NOMO-1 (cell line): ENCODE data around the gene PRSS36.
"Not testable (repeated sequence)": the region's sequence is repeated elsewhere in the genome, so short reads cannot be mapped to it uniquely, and the experiment has no call there.

Source experiments
- DNase-seq, 2 experiments: peaks; one replicate each; lab custom pipeline; 2025; ENCODE audit not compliant: unreplicated experiment in 2 of 2; lab: John Stamatoyannopoulos, UW

The PRSS36 gene

DNA sequence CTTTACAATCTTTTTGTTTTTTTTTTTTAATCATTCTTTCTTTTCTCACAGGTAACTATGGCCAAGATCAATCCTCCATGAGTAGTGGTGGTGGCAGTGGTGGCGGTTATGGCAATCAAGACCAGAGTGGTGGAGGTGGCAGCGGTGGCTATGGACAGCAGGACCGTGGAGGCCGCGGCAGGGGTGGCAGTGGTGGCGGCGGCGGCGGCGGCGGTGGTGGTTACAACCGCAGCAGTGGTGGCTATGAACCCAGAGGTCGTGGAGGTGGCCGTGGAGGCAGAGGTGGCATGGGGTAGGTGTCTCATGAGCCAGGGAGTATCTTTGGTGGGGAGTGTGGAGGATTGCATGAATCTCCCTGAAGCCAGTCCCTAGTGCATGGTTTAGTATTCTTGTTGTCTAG, 35.0 kb upstream of the PRSS36 start:
- no peak for DNase-seq

DNA sequence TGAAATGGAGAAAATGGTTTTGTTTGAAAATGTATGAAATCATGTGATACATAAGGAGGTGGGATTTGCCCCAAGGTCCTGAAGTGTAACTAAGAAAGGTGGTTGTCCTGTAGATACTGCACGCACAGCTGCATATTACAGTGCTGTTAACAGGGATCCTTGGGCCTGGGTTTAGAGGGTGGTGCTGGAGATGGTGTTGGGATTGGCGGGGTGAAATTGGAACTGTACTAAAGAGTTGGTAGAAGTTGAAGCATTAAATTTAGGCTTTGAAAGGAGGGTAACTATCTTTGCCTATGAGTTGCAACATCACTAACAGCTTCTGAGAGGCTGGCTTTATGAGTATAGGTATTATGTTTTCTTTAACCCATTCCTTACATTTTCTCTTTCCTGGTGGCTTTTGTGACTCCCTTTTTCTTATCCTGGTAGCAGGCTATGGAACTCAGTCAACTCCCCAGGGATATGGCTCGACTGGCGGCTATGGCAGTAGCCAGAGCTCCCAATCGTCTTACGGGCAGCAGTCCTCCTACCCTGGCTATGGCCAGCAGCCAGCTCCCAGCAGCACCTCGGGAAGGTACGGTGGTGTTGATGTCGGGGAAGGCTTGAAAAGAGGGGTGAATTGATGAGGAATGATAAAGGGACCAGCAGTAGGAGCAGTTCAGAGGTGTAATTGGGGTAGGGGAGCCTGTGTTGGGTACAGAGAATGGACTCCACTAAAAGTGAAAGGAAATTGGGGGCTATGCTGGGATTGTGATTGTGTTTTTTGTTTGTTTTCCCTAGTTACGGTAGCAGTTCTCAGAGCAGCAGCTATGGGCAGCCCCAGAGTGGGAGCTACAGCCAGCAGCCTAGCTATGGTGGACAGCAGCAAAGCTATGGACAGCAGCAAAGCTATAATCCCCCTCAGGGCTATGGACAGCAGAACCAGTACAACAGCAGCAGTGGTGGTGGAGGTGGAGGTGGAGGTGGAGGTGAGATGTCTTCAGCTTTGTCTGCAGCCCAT, 33.9 kb upstream of the PRSS36 start:
- DNase-seq, result no peak

DNA sequence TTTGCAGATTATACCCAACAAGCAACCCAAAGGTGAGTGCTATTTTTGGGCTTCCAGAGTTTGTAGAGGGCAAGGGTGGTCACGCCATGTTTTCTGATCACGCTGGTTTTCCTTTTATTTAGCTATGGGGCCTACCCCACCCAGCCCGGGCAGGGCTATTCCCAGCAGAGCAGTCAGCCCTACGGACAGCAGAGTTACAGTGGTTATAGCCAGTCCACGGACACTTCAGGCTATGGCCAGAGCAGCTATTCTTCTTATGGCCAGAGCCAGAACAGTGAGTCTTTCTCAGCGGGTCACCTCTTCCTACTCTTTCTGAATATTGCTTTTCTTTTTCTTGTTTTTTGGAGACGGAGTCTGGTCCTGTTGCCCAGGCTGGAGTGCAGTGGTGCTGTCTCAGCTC, 32.5 kb upstream of the PRSS36 start:
- no peak for DNase-seq

DNA sequence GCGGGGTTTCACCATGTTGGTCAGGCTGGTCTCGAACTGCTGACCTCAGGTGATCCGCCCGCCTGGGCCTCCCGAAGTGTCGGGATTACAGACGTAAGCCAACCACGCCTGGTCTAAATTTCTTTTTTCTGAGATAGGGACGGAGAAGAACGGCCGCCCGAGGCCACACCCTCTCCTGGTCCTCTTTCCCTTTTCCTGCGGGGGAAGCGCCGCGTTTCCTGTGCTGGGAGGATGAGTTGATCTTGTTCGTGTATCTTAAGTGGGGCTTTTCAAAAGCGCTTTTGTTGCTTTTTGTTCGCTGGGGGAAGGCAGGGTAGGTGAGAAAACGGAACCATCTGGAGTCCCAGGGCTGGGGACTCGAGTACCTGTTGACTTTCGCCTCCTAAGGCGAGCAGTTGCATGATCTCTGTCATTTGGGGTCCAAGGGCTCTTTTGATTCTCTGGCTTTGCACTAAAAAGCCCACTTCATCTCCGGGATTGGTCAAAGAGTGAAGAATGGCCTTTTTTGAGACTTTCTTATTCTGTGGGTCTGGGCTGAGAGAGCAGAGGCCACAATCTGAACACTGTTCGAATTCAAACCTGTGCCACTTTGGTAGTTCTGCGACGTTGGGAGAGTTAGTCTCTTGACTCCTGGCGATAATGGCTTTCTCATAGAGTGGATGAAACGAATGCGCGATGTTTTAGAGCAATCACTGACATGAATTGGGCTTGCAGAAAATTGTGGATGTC, 31.4 kb upstream of the PRSS36 start:
- peak in 1 of 2 experiments; percentile 28 for DNase-seq

DNA sequence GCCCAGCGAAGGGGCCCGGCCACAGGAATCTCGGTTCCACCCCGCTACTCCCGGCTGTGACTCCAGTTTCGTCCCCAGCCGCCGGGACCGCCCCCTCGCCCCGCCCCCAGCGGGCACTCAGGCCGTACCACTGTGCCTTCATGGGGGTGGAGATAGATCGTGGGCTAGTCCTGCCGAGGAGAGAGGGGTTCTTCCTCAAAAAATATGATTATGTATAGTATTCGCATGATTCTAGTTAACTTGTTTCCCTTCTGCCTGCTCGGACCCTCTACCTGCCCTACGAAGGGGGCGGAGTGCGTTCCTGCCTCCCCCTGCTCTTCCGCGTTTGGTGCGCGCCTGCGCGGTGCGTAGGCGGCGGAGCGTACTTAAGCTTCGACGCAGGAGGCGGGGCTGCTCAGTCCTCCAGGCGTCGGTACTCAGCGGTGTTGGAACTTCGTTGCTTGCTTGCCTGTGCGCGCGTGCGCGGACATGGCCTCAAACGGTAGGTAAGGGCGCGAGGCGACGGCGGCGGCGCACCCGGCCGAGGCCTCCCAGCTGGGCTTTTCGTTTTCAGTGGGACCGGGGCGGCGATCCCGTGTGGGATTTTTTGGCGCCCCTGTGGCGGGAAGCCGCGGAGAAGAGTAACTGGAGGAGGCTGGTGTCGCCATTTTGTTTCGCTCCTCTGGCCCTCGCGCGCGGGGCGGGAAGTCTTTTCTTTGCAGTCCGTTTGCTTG, 30.0 kb upstream of the PRSS36 start, which contains the start of gene FUS:
Gene FUS, plus strand, starts transcription at position 393 of the 713 bp plus-strand sequence. Its CDS starts 76 bp downstream, at position 469.
- DNase-seq, result peak; percentile 71 to 82

DNA sequence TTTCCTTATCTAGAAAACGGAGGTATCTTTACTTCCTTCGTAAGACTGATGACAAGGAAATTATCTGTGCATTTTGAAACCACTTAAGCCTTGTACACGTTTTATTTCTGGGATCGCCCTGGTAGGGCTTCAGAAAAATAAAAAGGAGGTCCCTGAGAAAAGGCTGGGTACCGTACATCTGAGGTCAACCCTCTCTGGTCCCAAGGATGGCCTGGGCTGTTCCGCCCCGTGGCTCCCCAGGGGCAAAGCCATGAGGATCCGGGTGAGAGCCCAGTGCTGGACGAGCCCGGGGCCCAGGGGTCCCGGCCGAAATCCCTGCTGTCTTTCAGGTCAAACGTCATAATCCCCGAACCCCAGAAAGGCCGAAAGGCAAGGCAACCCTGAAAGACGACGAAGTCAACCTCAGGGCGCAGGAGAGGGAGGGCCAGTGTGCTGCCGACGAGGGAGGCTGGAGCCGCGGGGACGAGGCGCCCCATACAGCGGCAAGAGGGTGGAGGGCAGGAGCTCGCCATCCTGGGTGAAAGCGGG, 29.4 kb upstream of the PRSS36 start:
- DNase-seq, result no peak

DNA sequence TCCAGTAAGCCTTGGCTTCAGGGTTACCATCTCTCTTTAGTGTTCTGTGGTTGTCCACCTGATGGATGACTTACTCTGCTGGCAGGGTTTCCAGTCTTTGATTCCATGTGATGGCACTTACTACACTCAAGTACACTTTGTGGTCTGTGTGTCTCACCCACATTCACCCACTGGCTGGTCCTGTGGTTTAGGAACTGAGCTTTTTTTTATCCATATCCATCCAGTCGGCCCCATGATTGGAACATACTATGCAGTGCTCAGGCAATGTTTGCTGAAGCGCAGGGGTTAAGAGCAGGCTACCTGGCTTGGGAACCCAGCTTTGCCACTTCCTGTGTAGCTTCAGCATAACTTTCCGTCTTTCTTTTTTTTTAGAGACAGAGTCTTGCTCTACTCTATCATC, 27.3 kb upstream of the PRSS36 start:
- no peak for DNase-seq

DNA sequence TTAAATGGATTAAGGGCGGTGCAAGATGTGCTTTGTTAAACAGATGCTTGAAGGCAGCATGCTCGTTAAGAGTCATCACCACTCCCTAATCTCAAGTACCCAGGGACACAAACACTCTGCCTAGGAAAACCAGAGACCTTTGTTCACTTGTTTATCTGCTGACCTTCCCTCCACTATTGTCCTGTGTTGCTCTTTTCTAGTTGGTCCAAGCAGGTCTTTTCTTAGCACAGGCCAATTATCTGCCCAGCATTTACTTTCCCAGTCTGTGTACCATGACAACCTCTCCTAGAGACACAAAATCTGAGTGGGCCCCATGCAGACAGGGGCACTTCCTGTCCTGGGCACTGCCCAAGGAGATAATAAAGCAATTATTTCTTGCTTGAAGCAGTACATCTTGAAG, 20.2 kb upstream of the PRSS36 start:
- not testable (repeated sequence) for DNase-seq

DNA sequence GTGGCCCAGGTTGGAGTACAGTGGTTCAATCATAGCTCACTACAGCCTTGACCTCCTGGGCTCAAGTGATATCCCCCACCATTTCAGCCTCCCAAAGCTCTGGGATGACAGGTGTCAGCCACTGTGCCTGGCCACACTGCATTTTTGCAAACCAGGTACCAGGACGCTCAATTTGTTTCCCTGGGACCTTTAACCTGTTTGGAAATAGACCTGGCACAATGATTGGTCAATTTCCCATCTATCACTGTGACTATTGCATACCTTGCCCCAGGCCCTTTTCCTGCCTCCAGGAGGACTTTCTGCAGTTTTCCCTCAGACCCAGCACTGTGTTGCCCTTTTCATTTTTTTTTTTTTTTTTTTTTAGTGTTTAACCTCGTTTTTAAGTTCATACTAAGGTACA, 19.0 kb upstream of the PRSS36 start:
- DNase-seq, result no peak

DNA sequence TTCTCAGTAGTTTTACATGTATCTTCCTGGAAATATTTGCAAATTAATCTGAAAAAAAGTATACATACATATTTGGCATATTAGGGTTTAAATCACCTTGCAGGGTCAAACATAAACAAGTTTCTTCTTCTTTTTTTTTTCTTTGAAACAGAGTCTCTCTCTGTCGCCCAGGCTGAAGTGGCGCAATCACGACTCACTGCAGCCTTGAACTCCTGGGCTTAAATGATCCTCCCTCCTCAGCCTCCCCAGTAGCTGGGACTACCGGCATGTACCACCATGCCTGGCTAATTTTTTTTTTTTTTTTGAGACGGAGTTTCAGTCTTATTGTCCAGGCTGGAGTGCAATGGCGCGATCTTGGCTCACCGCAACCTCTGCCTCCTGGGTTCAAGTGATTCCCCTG, 17.4 kb upstream of the PRSS36 start:
- no peak for DNase-seq

DNA sequence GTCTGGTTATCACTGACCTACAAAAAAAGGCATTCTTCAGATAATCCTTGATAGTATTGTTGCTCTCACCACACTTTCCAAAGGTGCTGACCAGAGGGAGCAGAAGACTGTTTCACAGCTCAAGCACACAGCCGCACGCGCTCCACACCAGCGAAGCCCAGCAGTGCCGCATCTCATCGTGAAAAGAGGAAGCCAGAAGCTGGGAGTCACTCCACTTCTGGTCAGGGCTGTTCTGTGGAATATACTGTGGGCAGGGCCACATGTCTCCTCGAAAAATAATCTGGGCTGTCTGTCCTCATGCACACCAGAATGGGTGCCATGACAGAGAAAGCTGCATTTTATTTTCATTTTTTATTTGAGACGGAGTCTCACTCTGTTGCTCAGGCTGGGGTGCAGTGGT, 7.3 kb upstream of the PRSS36 start:
- peak; percentile 69 to 82 for DNase-seq

DNA sequence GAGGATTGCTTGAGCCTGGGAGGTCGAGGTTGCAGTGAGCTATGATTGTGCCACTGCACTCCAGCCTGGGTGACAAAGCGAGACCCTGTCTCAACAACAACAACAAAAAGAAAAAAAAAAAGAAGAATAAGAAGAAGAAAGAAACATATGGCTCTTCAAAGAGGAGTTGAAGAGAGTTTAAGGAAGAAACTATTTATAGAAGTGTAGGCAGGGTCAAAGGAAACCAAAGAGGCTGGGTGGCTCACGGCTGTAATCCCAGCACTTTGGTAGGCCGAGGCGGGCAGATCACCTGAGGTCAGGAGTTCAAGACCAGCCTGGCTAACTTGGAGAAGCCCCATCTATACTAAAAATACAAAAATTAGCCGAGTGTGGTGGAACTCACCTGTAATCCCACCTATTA, 1.1 kb upstream of the PRSS36 start:
- peak; percentile 26 to 34 for DNase-seq

DNA sequence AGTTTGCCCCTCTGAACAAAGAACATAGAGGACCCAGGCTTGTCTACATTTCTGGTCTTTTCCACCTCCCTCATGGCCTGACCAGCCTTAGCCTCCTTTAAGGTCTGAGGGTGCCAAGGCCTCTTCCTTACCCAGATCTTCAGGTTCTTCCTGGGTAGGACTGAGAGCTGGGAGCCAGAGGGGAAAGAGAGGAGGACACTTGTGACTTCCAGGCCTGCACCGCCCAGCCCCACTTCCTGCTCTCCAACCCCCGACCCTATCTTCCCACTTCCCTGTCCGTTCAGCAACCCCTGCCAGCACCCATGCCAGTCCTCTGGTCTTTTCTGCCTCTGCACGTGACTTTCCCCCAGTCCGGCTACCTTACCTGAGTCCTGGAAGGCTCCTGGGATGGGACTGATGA, 534 bp downstream of the PRSS36 start:
- no peak for DNase-seq

DNA sequence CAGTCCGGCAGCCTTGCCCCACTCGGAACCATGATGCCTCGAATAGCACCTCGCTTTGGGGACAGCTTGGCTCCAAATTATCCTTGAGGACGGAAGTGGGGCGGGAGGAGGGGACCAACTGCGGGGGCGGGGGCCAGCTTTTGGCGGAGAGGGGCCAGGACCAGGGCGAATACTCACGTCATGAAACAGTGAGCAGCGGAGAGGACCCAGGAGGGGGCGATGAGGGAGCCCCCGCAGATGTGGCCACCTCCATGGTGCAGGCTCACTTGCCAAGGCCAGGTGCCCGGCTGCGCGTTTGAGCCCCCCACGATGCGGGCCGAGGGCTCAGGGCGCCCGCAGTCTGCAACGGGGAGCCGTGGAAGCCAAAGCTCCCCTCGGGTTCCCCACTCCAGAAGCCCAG, 970 bp downstream of the PRSS36 start:
- DNase-seq, result no peak

DNA sequence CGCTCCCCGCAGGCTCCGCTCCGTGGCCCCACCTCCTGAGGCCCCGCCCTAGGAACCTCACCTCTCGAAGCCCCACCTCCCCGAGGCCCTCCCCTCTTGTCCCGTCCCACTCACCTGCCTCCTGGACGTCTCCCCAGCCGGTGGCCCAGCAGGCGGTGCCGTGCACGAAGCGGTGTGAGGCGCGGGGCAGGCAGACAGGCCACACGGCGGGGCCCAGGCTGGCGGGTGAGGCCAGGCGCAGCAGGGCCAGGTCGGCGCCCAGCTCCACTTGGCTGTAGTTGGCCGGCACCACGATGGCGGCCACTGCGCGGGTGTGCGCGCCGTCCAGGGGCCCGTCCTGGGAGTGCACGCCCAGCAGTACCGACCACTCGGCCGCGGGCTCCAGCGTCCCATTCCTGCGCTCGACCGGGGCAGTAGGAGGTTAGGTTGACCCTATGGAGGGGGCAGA, 1.6 kb downstream of the PRSS36 start:
- no peak for DNase-seq

DNA sequence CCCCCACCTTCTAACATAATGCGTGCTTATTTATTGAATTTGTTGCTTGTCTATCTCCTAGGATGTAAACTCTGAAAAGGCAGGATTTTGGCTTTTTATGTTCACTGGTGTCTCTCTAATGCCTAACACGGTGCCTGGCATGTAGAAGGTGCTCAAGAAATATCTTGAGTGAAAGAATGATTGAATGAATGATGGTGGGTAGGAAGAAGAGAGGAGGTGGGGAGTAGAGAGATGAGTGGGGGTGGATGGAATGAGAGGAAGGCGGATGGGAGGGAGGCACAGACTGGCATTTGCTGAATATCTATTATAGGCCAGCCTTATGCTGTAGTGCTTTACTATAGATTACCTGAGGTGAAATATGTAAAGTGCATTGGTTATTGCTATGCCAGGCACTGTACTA, 2.3 kb downstream of the PRSS36 start:
- no peak for DNase-seq

DNA sequence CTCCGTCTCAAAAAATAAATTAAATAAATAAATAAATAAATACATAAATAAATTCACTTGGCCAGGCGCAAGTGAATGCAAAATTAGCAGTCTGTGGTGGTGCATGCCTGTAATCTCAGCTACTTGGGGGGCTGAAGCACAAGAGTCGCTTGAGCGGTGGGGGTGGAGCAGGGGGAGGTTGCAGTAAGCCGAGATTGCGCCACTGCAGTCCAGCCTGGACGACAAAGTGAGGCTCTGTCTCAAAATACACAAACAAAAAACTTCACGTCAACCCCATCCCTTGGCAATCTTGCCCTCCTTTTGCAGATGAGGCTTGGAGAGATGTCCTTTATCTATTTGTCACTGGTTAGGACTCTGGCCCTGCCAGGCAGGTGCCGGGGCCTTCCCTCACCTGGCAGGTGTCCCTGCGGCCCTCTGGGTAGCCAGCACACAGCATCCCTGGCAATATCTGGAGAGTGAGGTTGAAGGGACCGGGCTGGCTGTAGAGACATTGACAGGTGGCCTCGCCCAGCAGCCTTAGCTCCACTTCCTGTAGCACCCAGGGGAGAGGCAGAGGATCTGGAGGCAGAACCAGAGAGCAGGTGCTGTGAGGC, 4.4 kb downstream of the PRSS36 start:
- no peak for DNase-seq

DNA sequence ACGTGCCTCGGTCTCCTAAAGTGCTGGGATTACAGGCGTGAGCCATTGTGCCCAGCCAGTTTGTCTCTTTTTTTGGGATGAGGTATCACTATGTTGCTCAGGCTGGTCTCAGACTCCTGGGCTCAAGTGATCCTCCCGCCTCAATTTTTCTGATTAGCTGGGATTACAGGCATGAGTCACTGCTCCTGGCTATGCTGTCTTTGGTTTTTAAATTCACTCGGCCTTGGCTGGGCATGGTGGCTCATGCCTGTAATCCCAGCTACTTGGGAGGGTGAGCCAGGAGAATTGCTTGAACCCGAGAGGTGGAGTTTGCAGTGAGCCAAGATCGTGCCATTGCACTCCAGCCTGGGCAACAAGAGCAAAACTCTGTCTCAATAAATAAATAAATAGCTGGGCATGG, 5.4 kb downstream of the PRSS36 start:
- not testable (repeated sequence) for DNase-seq

DNA sequence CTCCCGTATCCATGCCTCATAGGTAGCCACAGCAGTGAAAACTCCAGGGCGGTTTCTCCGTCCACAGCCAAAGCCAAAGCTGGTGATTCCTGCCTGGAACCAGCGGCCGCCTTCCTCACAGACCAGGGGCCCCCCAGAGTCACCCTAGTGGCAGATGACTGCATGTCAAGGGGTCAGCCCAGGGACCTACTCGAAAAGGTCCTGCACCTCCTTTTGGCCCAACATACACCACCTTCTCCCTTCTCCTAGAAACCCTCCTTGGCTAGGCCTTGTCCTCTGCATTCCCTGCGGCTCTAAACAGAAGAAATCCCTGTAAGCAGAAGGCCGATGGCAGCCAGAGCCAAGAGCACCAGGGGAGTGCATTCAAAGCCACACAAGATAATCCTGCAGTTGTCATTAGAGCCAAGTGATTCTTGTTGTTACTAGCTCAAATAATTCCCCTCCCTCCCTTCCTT, 6.1 kb downstream of the PRSS36 start:
- DNase-seq, result no peak

DNA sequence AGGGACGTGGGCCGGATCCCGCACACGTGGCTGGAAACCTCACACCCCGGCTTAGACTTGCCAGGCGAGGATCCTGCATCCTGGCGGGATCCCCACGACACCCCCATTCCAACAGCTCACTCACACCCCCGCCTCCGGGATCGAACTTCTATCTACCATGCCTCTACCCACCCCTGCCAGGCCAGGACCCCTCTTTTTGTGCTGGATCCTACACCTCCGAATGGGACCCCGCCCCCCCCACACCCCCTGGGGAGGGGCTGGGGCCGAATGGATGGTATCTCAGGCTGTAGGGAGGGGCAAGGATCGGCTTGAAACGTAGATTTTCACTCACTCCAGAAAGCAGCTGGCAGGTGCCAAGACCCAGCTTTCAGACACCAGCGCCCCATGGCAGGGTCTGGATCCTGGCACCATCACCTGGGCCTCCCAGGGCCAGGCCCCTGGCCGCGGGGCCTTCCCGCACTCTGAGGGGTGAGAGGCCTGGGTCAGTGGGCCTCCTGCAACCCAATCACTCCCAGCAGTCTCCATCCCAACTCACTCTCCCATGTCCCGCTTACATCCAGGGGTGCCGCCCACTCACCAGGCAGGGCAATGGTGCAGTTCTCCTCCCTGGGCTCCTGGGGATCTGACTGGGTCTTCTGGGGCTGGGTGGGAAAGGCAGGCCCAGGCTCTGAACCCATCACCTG, 6.7 kb downstream of the PRSS36 start:
- DNase-seq, result no peak
